ENCODE data around the gene FRMD1.

GRCh38 chr6:168088161-168089053 is 9.4 kb upstream of the FRMD1 start:
- TF ChIP-seq POLR2AphosphoS5 (IDR thresholded peaks at IDR 0.05; ENCODE audit: low read depth, low read length) (no peak), TAF1 (IDR thresholded peaks at IDR 0.05; ENCODE audit: borderline replicate concordance, insufficient read depth, low read length) (no peak), REST (IDR thresholded peaks at IDR 0.05; ENCODE audit: insufficient read depth in 1 of 2, low read depth in 2 of 2, low read length in 2 of 2) (no peak)

Measured in PFSK-1 (cell line).